Adrenal gland (tissue), 12 donors: ENCODE data around the gene KLF7. TPM values are rescaled to one million over a fixed set of nuclear protein-coding genes. Genes with fewer than 3 reads are reported as not detected.
A peak's percentile ranks its signal among the peaks of the same experiment; 100 is the strongest.

Experiments used
- DNase-seq, 7 donors: peaks; one replicate each; pipeline ENCODE4 v3.0.0-alpha.2; 2019 to 2020
- H3K27ac ChIP-seq, 5 donors: fragments of 200-600 bp; sonication (generic) in 4 of 5; 1 replicate in 3 of 5; 2 replicates in 2 of 5; pipeline versions ENCODE4 v1.5.1 to v1.8.0; 2016 to 2020; ENCODE audit warnings: mild to moderate bottlenecking in 1 of 5
- H3K27me3 ChIP-seq: fragments of 200-600 bp; 2 replicates; pipeline ENCODE4 v1.8.0; 2021
- H3K36me3 ChIP-seq, 2 donors: fragments of 200-600 bp; replicated peaks in 1 of 2; 1 replicate in 1 of 2; 2 replicates in 1 of 2; pipeline versions ENCODE4 v1.5.1 to v1.8.0; 2018 to 2022
- H3K4me1 ChIP-seq, 2 donors: fragments of 200-600 bp; replicated peaks in 1 of 2; 1 replicate in 1 of 2; 2 replicates in 1 of 2; pipeline versions ENCODE4 v1.5.1 to v1.8.0; 2018 to 2021
- H3K4me3 ChIP-seq, 4 donors: fragments of 200-600 bp; sonication (generic) in 3 of 4; one replicate each; pipeline ENCODE4 v1.5.1; 2016 to 2018
- H3K9me3 ChIP-seq, 3 donors: fragments of 200-600 bp; sonication (generic) in 1 of 3; replicated peaks in 1 of 3; 1 replicate in 2 of 3; 2 replicates in 1 of 3; pipeline versions ENCODE4 v1.5.1 to v1.8.0; 2016 to 2021
- CTCF ChIP-seq, 6 experiments: fragments of 450-650 bp in 4 of 6; fragments of 200-600 bp in 2 of 6; sonication (generic) in 1 of 6; IDR thresholded peaks; 1 replicate in 5 of 6; 2 replicates in 1 of 6; pipeline versions ENCODE4 v1.5.1 to v1.8.0; 2016 to 2021; ENCODE audit warnings: antibody characterized with exemption in 6 of 6, mild to moderate bottlenecking in 2 of 6, moderate library complexity in 1 of 6
- POLR2A ChIP-seq, 2 donors: fragments of 450-650 bp; IDR thresholded peaks; one replicate each; pipeline ENCODE4 v1.6.1; 2017; ENCODE audit warnings: antibody characterized with exemption in 2 of 2, mild to moderate bottlenecking in 2 of 2, moderate library complexity in 1 of 2
- WGBS, 4 donors: extraction: QIAGEN DNeasy Blood & Tissue Kit in 2 of 4; methylation state at CpG; one replicate each; pipeline versions ENCODE4 v1.1.5 to v1.1.7; 2013 to 2017; 5-methylcytosine and 5-hydroxymethylcytosine counted together
- intact Hi-C, 2 donors: fragments of 100-400 bp; cut with DNase I; formaldehyde crosslinking; loops; one replicate each; pipeline versions ENCODE4 v1.14.1 to v1.15.0; 2022 to 2023
- polyA plus RNA-seq, 3 donors: library from polyadenylated mRNA; stranded (reverse); fragments of 200-250 nt in 2 of 3; fragments of 350-450 nt in 1 of 3; fragmentation: Illumina TruSeq in 1 of 3; extraction: RNeasy Lipid Tissue Mini Kit (QIAGEN cat#74804) in 1 of 3; gene quantifications; one replicate each; pipeline ENCODE4 v1.2.3, GENCODE V29; 2013 to 2014
- total RNA-seq, 9 donors: library from RNA; depleted of rRNA in 4 of 9; stranded (reverse); fragments of >200 nt in 4 of 9; fragments of 120-200 nt in 1 of 9; fragmentation: NEBNext Ultra II Directional in 1 of 9; extraction: Animal tissue kit (Norgen Biotek cat#: 25700) in 1 of 9; gene quantifications; one replicate each; pipeline versions ENCODE4 v1.1.0 to v1.2.4, GENCODE V29; 2013 to 2023
- donor health status: healthy with polysubstance abuse.
- donor health status: Bipolar disorder and iron deficiency.
- donor health status: DM: yes; HTN: yes; CAD: no.
- donor health status: DM: no; HTN: no; CAD: no.
- donor health status: DM: no; HTN: no; CAD: no.
- donor health status: DM: yes; HTN: yes; CAD: no.

KLF7 gene
- total and polyA plus RNA-seq, 12 donors = 3.6 to 45.9 (median 17.8) TPM

GRCh38 chr2:207164006-207164831 lies 1.5 kb downstream of the KLF7 start:
- TF ChIP-seq POLR2A (IDR thresholded peaks at IDR 0.05) (peak; percentile 47 to 59), CTCF (IDR thresholded peaks at IDR 0.05) (no peak)
- WGBS, 4 donors = 1 to 2% (median 1%) methylated on average over 15 to 20 of the region's 20 CpGs
- H3K27me3 ChIP-seq = no peaks in the 10 kb centered on the region
- H3K27ac ChIP-seq = peak overlapping the region; percentile 87 to 100 (median 100)
- no peaks in the 10 kb centered on the region for H3K36me3 ChIP-seq
- peak; percentile 64 to 91 (median 72) for DNase-seq
- peaks cover 45 to 50% of the 10 kb centered on the region in 2 donors for H3K4me1 ChIP-seq
- intact Hi-C loops = loop anchor here (10.0 kb wide), 1 partner anchor 311 kb away; no protein-coding TSS in a partner anchor
- H3K4me3 ChIP-seq = peak overlapping the region in 3 of 4 donors; percentile 57 to 84 (median 57)
- no peaks in the 10 kb centered on the region for H3K9me3 ChIP-seq

- no peaks in the 10 kb centered on the region for H3K27me3 ChIP-seq
- H3K9me3 ChIP-seq = no peaks in the 10 kb centered on the region
- H3K4me3 ChIP-seq = peak overlapping the region in 3 of 4 donors; percentile 57 to 84 (median 57)
- 0 to 3% (median 1%) methylated on average over 2 of the region's 2 CpGs for WGBS, 4 donors
- no peak for DNase-seq
- intact Hi-C loops = loop anchor here (10.0 kb wide), 1 partner anchor 311 kb away; no protein-coding TSS in a partner anchor
- TF ChIP-seq POLR2A (IDR thresholded peaks at IDR 0.05) (no peak), CTCF (IDR thresholded peaks at IDR 0.05) (no peak)
- H3K4me1 ChIP-seq = peaks cover 51 to 55% of the 10 kb centered on the region in 2 donors
- no peaks in the 10 kb centered on the region for H3K36me3 ChIP-seq
- H3K27ac ChIP-seq = peak overlapping the region; percentile 87 to 100 (median 100)
These were observed 2.1 kb downstream of the KLF7 start for GRCh38 chr2:207163756-207164005.

- no peaks in the 10 kb centered on the region for H3K27me3 ChIP-seq
- peak overlapping the region in 3 of 4 donors; percentile 57 to 84 (median 57) for H3K4me3 ChIP-seq
- H3K27ac ChIP-seq = peak overlapping the region; percentile 87 to 100 (median 100)
- H3K4me1 ChIP-seq = peaks cover 55 to 60% of the 10 kb centered on the region in 2 donors
- WGBS, 4 donors = 22 to 43% (median 37%) methylated on average over 7 of the region's 7 CpGs
- intact Hi-C loops = loop anchor here (10.0 kb wide), 1 partner anchor 312 kb away; no protein-coding TSS in a partner anchor
- TF ChIP-seq CTCF (IDR thresholded peaks at IDR 0.05) (no peak), POLR2A (IDR thresholded peaks at IDR 0.05) (peak in 1 of 2 donors; percentile 93)
- no peaks in the 10 kb centered on the region for H3K9me3 ChIP-seq
- H3K36me3 ChIP-seq = no peaks in the 10 kb centered on the region
- peak in 6 of 7 donors; percentile 39 to 73 (median 60) for DNase-seq
These were observed 2.5 kb downstream of the KLF7 start for GRCh38 chr2:207163053-207163755.

- H3K4me1 ChIP-seq = peaks cover 52 to 60% of the 10 kb centered on the region in 2 donors
- H3K36me3 ChIP-seq = no peaks in the 10 kb centered on the region
- intact Hi-C loops = loop anchor here (10.0 kb wide), 1 partner anchor 312 kb away; no protein-coding TSS in a partner anchor
- TF ChIP-seq POLR2A (IDR thresholded peaks at IDR 0.05) (no peak), CTCF (IDR thresholded peaks at IDR 0.05) (no peak)
- peak overlapping the region in 1 of 4 donors; percentile 84 for H3K4me3 ChIP-seq
- H3K27me3 ChIP-seq = no peaks in the 10 kb centered on the region
- peak in 1 of 7 donors; percentile 3 for DNase-seq
- no peaks in the 10 kb centered on the region for H3K9me3 ChIP-seq
- 26 to 43% (median 39%) methylated on average over 8 of the region's 8 CpGs for WGBS, 4 donors
- H3K27ac ChIP-seq = peak overlapping the region; percentile 87 to 100 (median 100)
These were observed 3.4 kb downstream of the KLF7 start for GRCh38 chr2:207162316-207162715.
